Stimulated activated CD4-positive, alpha-beta T cell treated with anti-CD3 and anti-CD28 coated beads, Interleukin-1b, Interleukin-23, amount 100 ng/mL, for 48 hours (primary cell): ENCODE results near the gene CLEC4C.
"Not testable (repeated sequence)": the region's sequence is repeated elsewhere in the genome, so short reads cannot be mapped to it uniquely, and the experiment has no call there.

Source experiments
- DNase-seq: peaks from one replicate; pipeline ENCODE4 v3.0.0-alpha.2; 2020

CLEC4C gene

DNA sequence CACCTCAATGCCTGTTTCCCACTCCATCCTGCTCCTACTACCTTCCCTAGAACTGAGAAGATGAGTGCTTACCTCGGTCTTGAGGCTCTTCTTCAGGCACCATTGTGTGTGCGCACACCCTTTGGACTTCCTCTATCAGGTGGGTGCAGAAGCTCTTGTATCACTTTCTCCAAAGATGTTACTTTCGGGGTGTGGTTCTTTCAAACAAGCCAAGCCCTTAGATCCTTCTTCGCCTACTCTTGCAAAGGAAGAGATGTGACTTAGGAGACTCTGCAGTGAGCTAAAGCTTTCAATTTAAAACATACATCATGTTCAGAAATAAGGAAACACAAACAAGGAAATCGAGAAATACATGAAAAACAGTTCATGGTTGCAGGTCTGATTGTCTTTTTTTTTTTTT, at the start of gene CLEC4C:
Gene CLEC4C (minus strand): TSS at position 130 of the 400 bp plus-strand sequence. CDS start 27 bp downstream, at position 103.
- DNase-seq = no peak

- DNase-seq = no peak
Observed at GRCh38 chr12:7793211-7793610, 46.0 kb upstream of the CLEC4C start.

DNA sequence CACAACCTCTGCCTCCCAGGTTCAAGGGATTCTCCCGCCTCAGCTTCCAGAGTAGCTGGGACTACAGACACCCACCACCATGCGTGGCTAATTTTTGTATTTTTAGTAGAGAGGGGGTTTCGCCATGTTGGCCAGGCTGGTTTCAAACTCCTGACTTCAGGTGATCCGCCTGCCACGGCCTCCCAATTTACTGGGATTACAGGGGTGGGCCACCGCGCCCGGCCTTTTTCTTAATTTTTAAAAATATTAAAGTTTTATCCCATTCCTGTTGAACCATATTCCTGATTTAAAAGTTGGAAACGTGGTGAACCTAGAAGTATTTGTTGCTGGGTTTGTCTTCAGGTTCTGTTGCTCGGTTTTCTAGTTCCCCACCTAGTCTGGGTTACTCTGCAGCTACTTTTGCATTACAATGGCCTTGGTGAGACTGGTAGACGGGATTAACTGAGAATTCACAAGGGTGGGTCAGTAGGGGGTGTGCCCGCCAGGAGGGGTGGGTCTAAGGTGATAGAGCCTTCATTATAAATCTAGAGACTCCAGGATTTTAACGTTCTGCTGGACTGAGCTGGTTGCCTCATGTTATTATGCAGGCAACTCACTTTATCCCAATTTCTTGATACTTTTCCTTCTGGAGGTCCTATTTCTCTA, 41.8 kb upstream of the CLEC4C start, which contains the start of gene NANOG:
Gene NANOG (plus strand): TSS at position 519 of the 645 bp plus-strand sequence. CDS start 213 bp downstream, outside the sequence.
- not testable (repeated sequence) for DNase-seq

DNA sequence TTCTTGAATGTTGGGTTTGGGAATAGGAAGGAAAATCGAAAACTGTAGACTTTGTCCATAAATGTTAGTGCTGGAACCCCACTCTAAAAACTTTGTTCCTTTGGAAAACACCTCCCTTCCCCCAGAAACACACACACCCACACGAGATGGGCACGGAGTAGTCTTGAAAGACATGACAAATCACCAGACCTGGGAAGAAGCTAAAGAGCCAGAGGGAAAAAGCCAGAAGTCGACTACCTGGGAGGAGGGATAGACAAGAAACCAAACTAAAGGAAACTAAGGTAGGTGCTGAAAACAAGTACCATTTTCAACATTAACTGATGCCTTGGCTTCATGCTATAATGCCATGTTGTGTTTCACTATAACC, 41.1 kb upstream of the CLEC4C start:
- no peak for DNase-seq

DNA sequence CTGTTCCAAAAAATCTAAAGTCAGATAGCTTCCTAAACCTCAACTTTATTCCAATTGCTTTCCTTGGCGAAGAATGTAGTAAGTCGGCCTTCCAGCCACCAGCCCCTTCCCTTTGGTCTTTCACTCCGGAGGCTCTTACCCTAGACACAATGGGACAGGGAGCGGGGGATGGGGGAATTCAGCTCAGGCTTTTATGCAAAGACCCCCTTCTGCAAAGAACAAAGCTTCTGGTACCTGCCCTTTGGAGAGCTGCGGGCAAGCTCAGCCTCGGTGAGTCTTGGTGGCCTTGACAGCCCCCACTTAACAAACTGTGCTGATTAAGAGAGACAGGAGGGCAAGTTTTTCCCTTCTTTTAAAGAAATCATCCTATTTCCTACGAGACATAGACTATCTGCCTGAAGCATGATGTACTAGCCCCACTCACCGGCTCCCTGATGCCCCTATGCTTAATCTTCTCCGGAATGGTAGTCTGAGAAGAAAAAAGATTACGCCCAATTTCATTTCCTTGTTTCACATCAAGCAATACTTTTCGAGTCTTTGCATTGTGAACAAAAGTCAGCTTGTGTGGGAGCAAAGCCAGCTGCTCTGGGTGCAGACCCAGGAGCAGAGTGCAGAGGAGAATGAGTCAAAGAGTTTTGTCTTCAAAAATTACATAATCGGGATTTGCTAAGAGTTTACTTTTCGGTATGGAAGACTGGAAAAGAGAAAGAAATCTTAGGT, 40.6 kb upstream of the CLEC4C start:
- no peak for DNase-seq

DNA sequence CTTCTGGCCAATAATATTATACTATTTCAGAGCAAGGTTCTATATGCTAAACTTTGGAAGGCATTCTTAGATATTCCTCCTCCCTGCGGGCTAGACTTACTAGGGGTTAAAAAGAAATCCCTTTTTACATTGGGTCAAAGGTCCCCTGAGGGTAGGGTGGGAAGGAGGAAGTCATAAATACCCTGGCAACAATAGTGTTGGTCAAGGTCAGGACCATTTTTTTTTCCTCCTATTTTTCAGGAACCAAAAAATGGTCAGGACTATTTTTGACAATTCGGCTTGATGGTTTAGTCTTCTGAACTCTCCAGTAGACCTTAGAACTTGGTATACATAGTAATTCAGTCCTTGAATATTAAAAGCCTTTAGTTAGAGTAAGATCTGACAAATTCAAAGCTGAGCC, 37.5 kb upstream of the CLEC4C start:
- no peak for DNase-seq

DNA sequence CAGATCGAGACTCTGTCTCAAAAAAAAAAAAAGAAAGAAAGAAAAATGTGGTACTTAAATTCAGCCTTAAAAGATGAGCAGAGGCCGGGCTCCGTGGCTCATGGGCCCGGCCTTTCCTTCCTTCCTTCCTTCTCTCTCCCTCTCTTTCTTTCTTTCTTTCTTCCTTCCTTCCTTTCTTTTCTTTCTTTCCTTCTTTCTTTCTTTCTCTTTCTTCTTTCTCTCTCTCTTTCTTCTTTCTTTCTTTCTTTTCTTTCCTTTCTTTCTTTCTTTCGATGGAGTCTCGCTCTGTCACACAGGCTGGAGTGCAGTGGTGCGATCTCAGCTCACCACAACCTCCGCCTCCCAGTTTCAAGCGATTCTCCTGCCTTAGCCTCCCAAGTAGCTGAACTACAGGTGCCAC, 36.3 kb upstream of the CLEC4C start:
- not testable (repeated sequence) for DNase-seq

- no peak for DNase-seq
Observed at GRCh38 chr12:7782055-7782454, 34.9 kb upstream of the CLEC4C start.

DNA sequence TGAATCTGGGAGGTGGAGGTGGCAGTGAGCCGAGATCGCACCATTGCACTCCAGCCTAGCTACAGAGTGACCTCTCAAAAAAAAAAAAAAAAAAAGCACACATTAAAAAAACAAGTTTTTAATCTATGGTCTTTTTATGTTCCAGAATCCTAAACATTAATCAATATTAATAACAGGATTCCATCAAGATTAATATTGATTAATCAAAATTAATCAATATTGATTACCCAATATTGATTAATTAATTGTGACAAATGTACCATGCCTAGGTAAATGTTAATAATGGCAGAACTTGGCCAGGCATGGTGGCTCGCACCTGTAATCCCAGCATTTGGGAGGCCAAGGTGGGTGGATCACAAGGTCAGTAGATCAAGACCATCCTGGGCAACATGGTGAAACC, 34.1 kb upstream of the CLEC4C start:
- DNase-seq = no peak

GRCh38 chr12:7769999-7770398, 22.8 kb upstream of the CLEC4C start:
- DNase-seq = no peak

DNA sequence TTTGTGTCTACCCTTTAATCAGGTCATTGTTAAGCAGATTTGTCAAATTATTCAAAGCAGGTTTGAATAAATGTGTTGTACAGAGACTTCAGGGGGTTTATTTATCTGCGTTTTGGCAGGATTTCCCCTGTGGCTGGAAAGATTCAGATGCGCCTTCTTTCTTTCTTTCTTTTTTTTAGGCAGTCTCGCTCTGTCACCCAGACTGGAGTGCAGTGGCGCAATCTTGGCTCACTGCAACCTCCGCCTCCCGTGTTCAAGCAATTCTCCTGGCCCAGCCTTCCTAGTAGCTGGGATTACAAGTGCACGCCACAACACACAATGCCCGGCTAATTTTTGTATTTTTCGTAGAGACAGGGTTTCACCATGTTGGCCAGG, 11.6 kb upstream of the CLEC4C start:
- no peak for DNase-seq

GRCh38 chr12:7756993-7757392, 9.8 kb upstream of the CLEC4C start:
- DNase-seq = no peak

GRCh38 chr12:7755668-7756067, 8.5 kb upstream of the CLEC4C start:
- DNase-seq = not testable (repeated sequence)

DNA sequence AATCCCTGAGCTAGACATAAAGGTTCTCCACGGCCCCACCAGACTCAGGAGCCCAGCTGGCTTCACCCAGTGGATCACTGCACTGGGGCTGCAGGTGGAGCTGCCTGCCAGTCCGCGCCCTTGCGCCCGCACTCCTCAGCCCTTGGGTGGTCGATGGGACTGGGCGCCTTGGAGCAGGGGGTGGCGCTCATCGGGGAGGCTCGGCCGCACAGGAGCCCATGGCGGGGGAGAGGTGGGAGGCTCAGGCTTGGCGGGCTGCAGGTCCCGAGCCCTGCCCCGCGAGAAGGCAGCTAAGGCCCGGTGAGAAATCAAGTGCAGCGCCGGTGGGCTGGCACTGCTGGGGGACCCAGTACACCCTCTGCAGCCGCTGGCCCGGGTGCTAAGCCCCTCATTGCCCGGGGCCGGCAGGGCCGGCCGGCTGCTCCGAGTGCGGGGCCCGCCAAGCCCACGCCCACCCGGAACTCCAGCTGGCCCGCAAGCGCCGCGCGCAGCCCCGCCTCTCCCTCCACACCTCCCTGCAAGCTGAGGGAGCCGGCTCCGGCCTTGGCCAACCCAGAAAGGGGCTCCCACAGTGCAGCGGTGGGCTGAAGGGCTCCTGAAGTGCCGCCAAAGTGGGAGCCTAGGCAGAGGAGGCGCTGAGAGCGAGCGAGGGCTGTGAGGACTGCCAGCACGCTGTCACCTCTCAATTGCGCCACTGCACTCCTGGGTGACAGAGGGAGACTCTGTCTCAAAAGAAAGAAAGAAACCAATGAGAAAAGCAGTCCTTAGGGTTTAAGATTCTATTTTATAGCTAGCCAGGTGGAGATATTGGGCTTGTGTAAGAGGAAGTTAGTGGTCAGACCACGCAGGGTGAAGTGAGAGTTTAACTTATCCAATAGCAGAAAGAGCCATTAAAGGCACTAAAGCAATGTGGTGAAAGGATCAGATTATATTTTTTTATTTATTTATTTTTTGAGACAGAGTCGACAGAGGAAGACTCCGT, 5.1 kb upstream of the CLEC4C start:
- DNase-seq = not testable (repeated sequence)

DNA sequence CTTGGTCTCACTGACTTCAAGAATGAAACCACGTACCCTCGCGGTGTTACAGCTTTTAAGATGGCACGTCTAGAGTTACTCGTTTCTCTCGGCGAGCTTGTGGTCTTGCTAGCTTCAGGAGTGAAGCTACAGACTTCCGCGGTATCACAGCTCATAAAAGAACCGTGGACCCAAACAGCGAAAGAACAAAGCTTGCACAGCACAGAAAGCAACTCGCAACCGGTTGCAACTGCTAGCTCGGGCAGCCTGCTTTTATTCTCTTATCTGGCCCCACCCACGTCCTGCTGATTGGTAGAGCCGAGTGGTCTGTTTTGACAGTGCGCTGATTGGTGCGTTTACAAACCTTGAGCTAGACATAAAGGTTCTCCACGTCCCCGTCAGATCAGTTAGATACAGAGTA, 4.2 kb upstream of the CLEC4C start:
- DNase-seq = no peak

- DNase-seq = no peak
Observed at GRCh38 chr12:7750350-7750749, 3.2 kb upstream of the CLEC4C start.

GRCh38 chr12:7749442-7749841, 2.3 kb upstream of the CLEC4C start:
- no peak for DNase-seq

DNA sequence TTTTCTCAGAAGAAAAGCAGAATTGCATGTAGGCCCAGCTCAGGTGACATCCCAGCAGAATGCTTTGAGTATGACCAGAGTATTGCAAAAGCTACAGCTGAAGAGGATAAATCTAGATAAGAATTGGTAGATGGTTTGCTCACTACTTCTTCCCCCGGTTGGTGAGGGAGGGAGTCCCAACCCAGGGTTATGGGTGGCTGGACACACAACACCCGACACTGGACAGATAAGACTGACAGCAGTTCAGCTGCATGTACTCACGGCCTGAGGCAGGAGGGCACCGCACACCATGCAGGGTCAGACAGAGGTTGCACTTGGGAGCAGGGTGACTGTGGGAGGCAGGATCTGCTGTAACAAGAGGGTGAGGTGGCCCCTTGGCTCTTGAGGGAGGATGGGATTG, 1.7 kb upstream of the CLEC4C start:
- no peak for DNase-seq

DNA sequence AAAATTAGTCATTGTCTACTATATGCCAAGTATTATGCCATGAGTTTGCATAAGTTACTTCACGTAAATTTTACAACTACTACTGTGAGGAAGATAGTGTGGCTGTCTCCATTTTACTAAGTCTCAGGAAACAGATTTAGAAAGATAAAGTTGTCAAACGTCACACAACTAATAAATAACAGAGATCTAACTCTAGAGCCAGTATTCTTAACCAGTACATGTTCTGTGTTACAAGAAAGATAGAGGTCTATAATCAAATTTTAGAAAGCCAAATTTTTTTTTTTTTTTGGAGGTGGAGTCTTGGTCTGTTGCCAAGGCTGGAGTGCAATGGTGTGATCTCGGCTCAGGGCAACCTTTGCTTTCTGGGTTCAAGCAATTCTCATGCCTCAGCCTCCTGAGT, 14.2 kb downstream of the CLEC4C start:
- no peak for DNase-seq

DNA sequence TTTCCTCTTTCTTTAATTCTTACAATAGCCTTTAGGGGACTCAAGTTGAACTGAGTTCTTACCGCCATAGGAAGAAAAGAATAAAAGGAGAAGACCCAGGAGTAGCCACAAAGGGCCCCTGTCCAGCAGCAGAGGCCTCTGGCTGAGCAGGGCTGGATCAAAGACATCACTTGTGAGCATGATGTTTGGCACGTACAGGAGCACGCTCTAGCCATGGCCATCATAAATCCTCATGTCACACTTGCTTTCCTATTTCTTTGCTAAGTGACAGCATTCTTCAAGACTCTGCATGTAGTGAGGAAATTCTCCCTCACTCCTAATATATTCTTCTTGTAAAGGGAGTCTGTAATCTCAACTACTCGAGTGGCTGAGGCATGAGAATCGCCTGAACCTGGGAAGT, 15.7 kb downstream of the CLEC4C start:
- no peak for DNase-seq

GRCh38 chr12:7730984-7731383, 16.2 kb downstream of the CLEC4C start:
- DNase-seq = not testable (repeated sequence)

DNA sequence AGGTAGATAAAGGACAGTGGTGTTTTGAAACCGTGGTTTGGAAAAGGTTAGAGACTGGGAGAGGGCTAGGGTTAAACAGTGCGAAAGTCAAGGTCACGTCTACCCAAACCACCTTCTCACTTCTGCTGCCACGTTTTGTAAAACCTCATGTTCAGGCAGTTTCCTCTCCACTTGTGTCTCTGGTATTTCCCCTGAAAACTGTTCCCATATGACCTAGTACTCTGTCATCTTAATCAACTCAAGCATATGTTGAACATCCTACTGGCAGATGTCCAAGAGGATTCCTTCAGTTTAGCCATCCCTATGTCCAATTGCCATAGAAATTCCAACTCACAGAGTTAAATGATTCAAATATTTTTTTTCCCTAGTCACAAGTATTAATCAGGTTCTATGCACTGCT, 17.4 kb downstream of the CLEC4C start:
- DNase-seq = no peak

DNA sequence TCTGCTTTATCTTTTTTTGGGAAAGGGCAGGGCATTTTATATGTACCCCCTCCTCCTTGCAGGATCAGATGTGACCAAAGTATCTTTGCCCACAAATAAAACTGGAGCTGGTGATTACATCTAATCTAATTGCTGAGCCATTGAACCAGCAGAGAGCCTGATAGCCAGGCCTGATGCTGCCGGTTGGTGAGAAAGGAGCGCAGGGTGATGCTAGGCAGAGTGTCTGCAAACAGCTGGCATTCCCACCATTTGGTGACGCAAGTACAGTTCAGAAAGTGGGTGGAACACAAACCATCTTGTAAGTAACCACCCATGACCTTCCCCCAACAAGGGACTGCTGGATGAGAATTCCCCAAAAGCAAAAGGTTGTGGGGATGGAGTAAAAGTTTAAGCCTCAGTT, 23.2 kb downstream of the CLEC4C start:
- no peak for DNase-seq
